ENCODE measurements around the gene ZBTB5. TPM values are rescaled to one million over a fixed set of nuclear protein-coding genes. Genes with fewer than 3 reads are reported as not detected.

ZBTB5 gene
- total and polyA plus RNA-seq, 2 of the 13 experiments (the other 11 are each of a cell fraction or from before 2014, with no cell fraction given): 12.5 to 20.5 TPM

DNA sequence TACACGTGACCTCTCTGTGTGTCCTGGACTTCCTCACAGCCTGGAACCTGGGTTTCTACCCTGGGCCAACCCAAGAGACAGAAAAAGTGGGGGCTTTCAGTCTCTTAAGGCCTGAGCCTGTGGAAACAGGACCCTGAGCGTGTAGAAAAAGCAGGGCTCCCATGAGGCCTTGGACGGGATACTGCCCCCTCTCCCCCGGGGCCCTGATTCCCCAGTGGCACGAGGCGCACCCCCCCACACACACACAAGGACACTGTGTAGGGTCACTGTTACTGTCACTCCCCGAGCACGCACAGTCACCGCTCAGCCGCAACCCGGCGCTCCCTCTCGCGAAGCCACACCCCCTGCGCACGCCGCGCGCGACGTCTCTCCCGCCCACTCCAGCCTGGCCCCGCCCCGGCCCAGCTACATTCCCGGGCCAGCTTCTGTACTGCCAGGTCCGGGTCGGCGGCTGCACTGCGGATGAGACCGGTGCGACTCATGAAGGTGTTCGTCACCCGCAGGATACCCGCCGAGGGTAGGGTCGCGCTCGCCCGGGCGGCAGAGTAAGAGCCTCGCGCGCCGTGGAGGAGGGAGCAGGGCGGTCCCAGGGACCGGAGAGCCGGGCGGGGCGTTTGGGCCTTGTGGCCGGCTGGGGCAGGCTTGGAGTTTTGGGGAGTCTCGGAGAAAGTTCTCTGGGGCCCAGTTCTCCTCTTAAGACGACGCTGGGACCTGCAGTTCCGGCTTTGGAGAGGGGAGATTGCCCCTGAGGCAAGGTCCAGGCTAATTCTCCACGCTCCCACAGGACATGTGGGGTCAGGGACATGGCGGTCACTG, 42.8 kb downstream of the ZBTB5 start, which contains the start of gene GRHPR (continued):
- TF ChIP-seq, protein P1, sequence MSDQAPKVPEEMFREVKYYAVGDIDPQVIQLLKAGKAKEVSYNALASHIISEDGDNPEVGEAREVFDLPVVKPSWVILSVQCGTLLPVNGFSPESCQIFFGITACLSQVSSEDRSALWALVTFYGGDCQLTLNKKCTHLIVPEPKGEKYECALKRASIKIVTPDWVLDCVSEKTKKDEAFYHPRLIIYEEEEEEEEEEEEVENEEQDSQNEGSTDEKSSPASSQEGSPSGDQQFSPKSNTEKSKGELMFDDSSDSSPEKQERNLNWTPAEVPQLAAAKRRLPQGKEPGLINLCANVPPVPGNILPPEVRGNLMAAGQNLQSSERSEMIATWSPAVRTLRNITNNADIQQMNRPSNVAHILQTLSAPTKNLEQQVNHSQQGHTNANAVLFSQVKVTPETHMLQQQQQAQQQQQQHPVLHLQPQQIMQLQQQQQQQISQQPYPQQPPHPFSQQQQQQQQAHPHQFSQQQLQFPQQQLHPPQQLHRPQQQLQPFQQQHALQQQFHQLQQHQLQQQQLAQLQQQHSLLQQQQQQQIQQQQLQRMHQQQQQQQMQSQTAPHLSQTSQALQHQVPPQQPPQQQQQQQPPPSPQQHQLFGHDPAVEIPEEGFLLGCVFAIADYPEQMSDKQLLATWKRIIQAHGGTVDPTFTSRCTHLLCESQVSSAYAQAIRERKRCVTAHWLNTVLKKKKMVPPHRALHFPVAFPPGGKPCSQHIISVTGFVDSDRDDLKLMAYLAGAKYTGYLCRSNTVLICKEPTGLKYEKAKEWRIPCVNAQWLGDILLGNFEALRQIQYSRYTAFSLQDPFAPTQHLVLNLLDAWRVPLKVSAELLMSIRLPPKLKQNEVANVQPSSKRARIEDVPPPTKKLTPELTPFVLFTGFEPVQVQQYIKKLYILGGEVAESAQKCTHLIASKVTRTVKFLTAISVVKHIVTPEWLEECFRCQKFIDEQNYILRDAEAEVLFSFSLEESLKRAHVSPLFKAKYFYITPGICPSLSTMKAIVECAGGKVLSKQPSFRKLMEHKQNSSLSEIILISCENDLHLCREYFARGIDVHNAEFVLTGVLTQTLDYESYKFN (CRISPR knock-in tag; conservative IDR thresholded peaks at IDR 0.05): peak; percentile 69
- TF ChIP-seq CENPT (CRISPR knock-in tag; IDR thresholded peaks at IDR 0.05; ENCODE audit: low read depth): 0 out of 2 replicates have a peak, but pooled peaks have one; percentile 34
- peak; percentile 78; the same call in 1 of the 2 replicates for TF ChIP-seq BORCS8-MEF2B (CRISPR knock-in tag; IDR thresholded peaks at IDR 0.05)
- TF ChIP-seq XBP1 (CRISPR knock-in tag; IDR thresholded peaks at IDR 0.05): no peak
- peak; percentile 78 for TF ChIP-seq GABPB1 (CRISPR knock-in tag; IDR thresholded peaks at IDR 0.05)
- TF ChIP-seq, protein P2, sequence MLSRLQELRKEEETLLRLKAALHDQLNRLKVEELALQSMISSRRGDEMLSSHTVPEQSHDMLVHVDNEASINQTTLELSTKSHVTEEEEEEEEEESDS (CRISPR knock-in tag; IDR thresholded peaks at IDR 0.05; ENCODE audit: borderline replicate concordance): no peak
- TF ChIP-seq JUND (CRISPR knock-in tag; IDR thresholded peaks at IDR 0.05): no peak; the same call in 1 of the 2 replicates
- TF ChIP-seq, protein P3, sequence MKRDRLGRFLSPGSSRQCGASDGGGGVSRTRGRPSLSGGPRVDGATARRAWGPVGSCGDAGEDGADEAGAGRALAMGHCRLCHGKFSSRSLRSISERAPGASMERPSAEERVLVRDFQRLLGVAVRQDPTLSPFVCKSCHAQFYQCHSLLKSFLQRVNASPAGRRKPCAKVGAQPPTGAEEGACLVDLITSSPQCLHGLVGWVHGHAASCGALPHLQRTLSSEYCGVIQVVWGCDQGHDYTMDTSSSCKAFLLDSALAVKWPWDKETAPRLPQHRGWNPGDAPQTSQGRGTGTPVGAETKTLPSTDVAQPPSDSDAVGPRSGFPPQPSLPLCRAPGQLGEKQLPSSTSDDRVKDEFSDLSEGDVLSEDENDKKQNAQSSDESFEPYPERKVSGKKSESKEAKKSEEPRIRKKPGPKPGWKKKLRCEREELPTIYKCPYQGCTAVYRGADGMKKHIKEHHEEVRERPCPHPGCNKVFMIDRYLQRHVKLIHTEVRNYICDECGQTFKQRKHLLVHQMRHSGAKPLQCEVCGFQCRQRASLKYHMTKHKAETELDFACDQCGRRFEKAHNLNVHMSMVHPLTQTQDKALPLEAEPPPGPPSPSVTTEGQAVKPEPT (CRISPR knock-in tag; IDR thresholded peaks at IDR 0.05; ENCODE audit: low read depth): peak; percentile 82
- TF ChIP-seq ZNF790 (CRISPR knock-in tag; IDR thresholded peaks at IDR 0.05; ENCODE audit: borderline replicate concordance): peak; percentile 90; the same call in 1 of the 2 replicates
- TF ChIP-seq, protein P4, sequence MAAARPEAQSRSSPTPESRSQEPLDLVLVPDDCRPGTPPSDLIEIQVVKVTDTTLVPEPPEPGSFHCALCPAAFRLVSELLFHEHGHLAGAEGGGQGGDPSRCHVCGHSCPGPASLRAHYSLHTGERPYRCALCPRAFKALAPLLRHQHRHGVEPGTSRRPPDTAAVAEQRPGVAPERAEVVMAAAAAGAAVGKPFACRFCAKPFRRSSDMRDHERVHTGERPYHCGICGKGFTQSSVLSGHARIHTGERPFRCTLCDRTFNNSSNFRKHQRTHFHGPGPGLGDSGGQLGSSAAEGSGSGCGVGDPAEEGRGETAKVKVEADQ (CRISPR knock-in tag; IDR thresholded peaks at IDR 0.05; ENCODE audit: borderline replicate concordance): peak; percentile 43; the same call in 1 of the 2 replicates
- TF ChIP-seq CBX5 (CRISPR knock-in tag; IDR thresholded peaks at IDR 0.05; ENCODE audit: borderline replicate concordance): peak; percentile 30; the same call in 1 of the 2 replicates
- TF ChIP-seq, protein P5, sequence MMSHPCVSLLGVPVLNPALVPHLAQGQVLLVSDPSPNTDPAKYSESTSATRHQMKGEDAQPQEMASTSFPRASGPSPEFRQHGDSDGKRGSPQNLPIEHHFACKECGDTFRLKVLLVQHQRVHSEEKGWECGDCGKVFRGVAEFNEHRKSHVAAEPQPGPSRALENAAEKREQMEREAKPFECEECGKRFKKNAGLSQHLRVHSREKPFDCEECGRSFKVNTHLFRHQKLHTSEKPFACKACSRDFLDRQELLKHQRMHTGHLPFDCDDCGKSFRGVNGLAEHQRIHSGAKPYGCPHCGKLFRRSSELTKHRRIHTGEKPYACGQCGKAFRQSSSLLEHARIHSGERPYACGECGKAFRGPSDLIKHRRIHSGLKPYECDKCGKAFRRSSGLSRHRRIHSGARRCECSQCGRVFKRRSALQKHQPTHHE (CRISPR knock-in tag; IDR thresholded peaks at IDR 0.05; ENCODE audit: borderline replicate concordance): peak; percentile 77; the same call in 1 of the 2 replicates
- TF ChIP-seq MEIS2 (CRISPR knock-in tag; IDR thresholded peaks at IDR 0.05): peak; percentile 55
- 0 out of 2 replicates have a peak, but pooled peaks have one; percentile 67 for TF ChIP-seq ARHGAP35 (CRISPR knock-in tag; IDR thresholded peaks at IDR 0.05; ENCODE audit: borderline replicate concordance)
- TF ChIP-seq SNAI1 (CRISPR knock-in tag; IDR thresholded peaks at IDR 0.05; ENCODE audit: borderline replicate concordance): 0 out of 2 replicates have a peak, but pooled peaks have one; percentile 63

Measured in HepG2 (cell line).